Measurements from ENCODE around the gene EIF4H. TPM values are rescaled to one million over a fixed set of nuclear protein-coding genes. Genes with fewer than 3 reads are reported as not detected.
A peak's percentile ranks its signal among the peaks of the same experiment; 100 is the strongest.

EIF4H gene
- total and polyA plus RNA-seq, 9 of the 15 experiments (the other 6 are each of a cell fraction or from before 2014, with no cell fraction given), result 11.0 to 435 (median 319) TPM

DNA sequence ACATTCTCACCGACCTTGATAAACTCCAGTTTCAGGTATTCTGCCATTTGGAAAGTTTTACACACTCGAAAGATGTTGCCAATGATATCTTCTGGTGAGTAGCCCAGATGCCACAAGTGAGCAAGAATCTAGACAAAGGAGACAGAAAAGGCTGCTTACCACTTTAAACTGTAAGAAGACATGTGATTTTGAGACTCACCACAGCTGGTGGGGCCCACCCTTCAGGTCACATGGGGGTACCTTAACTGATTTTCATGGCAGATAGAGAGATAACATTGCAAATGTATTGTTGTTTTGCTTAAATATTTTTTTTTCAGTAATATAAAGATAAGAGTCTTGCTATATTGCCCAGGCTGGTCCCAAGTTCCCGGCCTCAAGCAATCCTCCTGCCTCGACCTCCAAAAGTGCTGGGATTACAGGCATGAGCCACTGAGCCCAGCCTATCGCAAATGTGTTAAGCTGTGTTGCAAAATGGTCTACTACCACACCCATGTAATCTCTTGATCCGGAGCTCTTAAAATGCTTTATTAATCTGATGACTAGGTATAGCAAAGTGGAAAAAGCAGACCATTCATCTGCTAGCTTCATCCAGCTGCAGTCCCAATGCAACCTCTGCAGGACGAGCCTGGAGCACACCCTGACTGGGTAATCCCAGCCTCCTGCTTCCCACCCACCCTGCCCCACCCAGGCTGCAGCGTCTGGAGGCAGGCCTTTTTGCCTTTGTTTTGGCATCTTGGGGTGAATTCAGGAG is 61.5 kb downstream of the EIF4H start:
- H3K9ac ChIP-seq (ENCODE audit: insufficient read depth in 1 of 2, low read depth in 2 of 2, low read length in 2 of 2), result no peak overlapping the region
- DNase-seq (ENCODE audit: extremely low read depth in 1 of 4, low spot score in 3 of 4), result peak in 1 of 4 experiments; percentile 25
- no peaks in the 10 kb centered on the region for H3K79me2 ChIP-seq (ENCODE audit: control insufficient read depth, insufficient read depth, low read length)
- H3K4me3 ChIP-seq, result no peak overlapping the region
- no peak overlapping the region for H2AFZ ChIP-seq (ENCODE audit: low read depth, low read length)
- no peak for FAIRE-seq
- no peaks in the 10 kb centered on the region for H3K27me3 ChIP-seq (ENCODE audit: control insufficient read depth in 2 of 2, insufficient read depth in 2 of 2, low read length in 2 of 2)
- no peaks in the 10 kb centered on the region for H3K9me1 ChIP-seq (ENCODE audit: control insufficient read depth, insufficient read depth, low read length)
- H3K27ac ChIP-seq (ENCODE audit: extremely low read depth, low read depth, low read length), result no peak overlapping the region; the same call in 2 of the 3 replicates
- 0 out of 2 replicates have a peak, but pooled peaks have one; percentile 37 for TF ChIP-seq GATA2 (CRISPR knock-in tag; IDR thresholded peaks at IDR 0.05)
- TF ChIP-seq CSDE1 (IDR thresholded peaks at IDR 0.05), result no peak
- TF ChIP-seq USF2 (CRISPR knock-in tag; IDR thresholded peaks at IDR 0.05), result peak; percentile 21; the same call in 1 of the 2 replicates
- TF ChIP-seq SMAD1 (IDR thresholded peaks at IDR 0.05; ENCODE audit: low read depth, low read length, partially characterized antibody), result no peak
- TF ChIP-seq ZNF324 (CRISPR knock-in tag; IDR thresholded peaks at IDR 0.05), result no peak
- ChIA-PET POLR2A (interaction anchor here (0.9 to 1.9 kb wide), 3 partner anchors 9 to 61 kb away, joined by 3 to 5 read pairs (median 5); no protein-coding TSS in a partner anchor), CTCF (ENCODE audit: low intra/inter-chr PET ratio) (no interaction called here)
- 82% methylated on average over 8 of the region's 8 CpGs for WGBS (ENCODE audit: insufficient coverage, low coverage, missing lambda C conversion rate)
- peaks cover 95% of the 10 kb centered on the region for H3K36me3 ChIP-seq (ENCODE audit: control insufficient read depth, insufficient read depth, low read length)
- ATAC-seq, result no peak
- peaks cover 0 to 9% of the 10 kb centered on the region in 2 experiments; a peak in 4 of 5 replicates for H3K4me1 ChIP-seq (replicated peaks in 1 of 2; ENCODE audit: control insufficient read depth in 2 of 2, insufficient read depth in 2 of 2, low read length in 2 of 2)
- no peaks in the 10 kb centered on the region for H3K9me3 ChIP-seq (replicated peaks; ENCODE audit: control insufficient read depth, insufficient read depth, low read depth, low read length)
- no peak overlapping the region for H3K4me2 ChIP-seq (ENCODE audit: insufficient read depth, low read length)
- intact Hi-C loops (cut with micrococcal nuclease), result no loop called here
- peaks cover 20% of the 10 kb centered on the region; the same call in 1 of the 2 replicates for H4K20me1 ChIP-seq (replicated peaks; ENCODE audit: control insufficient read depth, insufficient read depth, low read length)
- in situ Hi-C loops (cut with MboI), result no loop called here
- BruUV-seq (replicated peaks), result no TSS peak

Measured in K562 (cell line).